Upper lobe of right lung (tissue), 1 donor: Measurements from ENCODE around the gene PRR5L. TPM values are rescaled to one million over a fixed set of nuclear protein-coding genes. Genes with fewer than 3 reads are reported as not detected.

Source experiments
- ATAC-seq: fragments of 200-7000 bp; cut with Tn5 transposase; one replicate; pipeline ENCODE4 v1.9.1; 2020; ENCODE audit warnings: mild to moderate bottlenecking, moderate library complexity
- DNase-seq: peaks from one replicate; pipeline ENCODE4 v3.0.0-alpha.2; 2020
- H3K27ac ChIP-seq: fragments of 200-600 bp; one replicate; pipeline ENCODE4 v1.8.0; 2022
- H3K27me3 ChIP-seq: fragments of 200-600 bp; one replicate; pipeline ENCODE4 v1.8.0; 2022; ENCODE audit warnings: mild to moderate bottlenecking
- H3K36me3 ChIP-seq: fragments of 200-600 bp; one replicate; pipeline ENCODE4 v1.8.0; 2022
- H3K4me1 ChIP-seq: fragments of 200-600 bp; one replicate; pipeline ENCODE4 v1.8.0; 2022
- H3K4me3 ChIP-seq: fragments of 200-600 bp; one replicate; pipeline ENCODE4 v1.8.0; 2022; ENCODE audit warnings: mild to moderate bottlenecking
- H3K9me3 ChIP-seq: fragments of 200-600 bp; one replicate; pipeline ENCODE4 v1.8.0; 2022
- intact Hi-C: fragments of 100-400 bp; cut with DNase I; formaldehyde crosslinking; loops from one replicate; pipeline ENCODE4 v1.11.0; 2022
- total RNA-seq: library from RNA; stranded (reverse); fragmentation: NEBNext Ultra II Directional; extraction: Animal tissue kit (Norgen Biotek cat#: 25700); gene quantifications from one replicate; pipeline ENCODE4 v1.2.1, GENCODE V29; 2021
- TF ChIP-seq, protein P1 (sequence below): fragments of 200-600 bp; IDR thresholded peaks from one replicate; pipeline ENCODE4 v1.8.0; 2022; ENCODE audit warnings: antibody characterized with exemption
- donor health status: DM: no; HTN: yes; CAD: no; lungs with severe emphysema.

The PRR5L gene
- total RNA-seq, 1 donor from 2014 or later = 24.5 TPM

DNA sequence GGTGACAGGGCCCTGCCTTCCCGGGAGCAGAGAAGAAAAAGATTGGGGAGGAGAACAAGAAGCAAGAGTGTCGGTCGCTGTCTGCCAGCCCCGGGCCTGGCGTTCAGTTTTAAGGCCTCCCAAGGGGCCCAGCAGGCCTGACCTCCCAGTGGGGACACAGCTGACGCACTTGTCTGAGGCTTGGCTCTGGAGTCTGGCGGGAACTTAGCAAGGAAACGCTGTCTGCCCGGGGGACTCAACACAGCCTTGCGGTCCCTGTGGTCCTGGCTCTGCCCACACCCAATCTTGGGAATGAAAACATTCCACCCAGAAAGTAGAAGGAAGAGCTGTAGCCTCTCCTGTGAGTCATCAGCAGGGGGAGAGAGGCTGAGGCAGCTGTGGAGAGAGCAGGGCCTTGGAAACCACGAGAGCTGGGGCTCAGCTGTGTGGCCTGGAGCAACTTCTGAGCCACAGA is 159.6 kb downstream of the PRR5L start:
- Histone ChIP-seq H3K27ac (peak overlapping the region; percentile 76), H3K4me1 (peaks cover 28% of the 10 kb centered on the region), H3K9me3 (no peaks in the 10 kb centered on the region), H3K36me3 (peaks cover 7% of the 10 kb centered on the region), H3K27me3 (no peaks in the 10 kb centered on the region), H3K4me3 (no peak overlapping the region)
- ATAC-seq (peak; percentile 47), DNase-seq (peak; percentile 69)
- intact Hi-C loops = no loop called here
- TF ChIP-seq, protein P1, sequence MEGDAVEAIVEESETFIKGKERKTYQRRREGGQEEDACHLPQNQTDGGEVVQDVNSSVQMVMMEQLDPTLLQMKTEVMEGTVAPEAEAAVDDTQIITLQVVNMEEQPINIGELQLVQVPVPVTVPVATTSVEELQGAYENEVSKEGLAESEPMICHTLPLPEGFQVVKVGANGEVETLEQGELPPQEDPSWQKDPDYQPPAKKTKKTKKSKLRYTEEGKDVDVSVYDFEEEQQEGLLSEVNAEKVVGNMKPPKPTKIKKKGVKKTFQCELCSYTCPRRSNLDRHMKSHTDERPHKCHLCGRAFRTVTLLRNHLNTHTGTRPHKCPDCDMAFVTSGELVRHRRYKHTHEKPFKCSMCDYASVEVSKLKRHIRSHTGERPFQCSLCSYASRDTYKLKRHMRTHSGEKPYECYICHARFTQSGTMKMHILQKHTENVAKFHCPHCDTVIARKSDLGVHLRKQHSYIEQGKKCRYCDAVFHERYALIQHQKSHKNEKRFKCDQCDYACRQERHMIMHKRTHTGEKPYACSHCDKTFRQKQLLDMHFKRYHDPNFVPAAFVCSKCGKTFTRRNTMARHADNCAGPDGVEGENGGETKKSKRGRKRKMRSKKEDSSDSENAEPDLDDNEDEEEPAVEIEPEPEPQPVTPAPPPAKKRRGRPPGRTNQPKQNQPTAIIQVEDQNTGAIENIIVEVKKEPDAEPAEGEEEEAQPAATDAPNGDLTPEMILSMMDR = no peak

- Histone ChIP-seq H3K4me3 (no peak overlapping the region), H3K36me3 (peaks cover 5% of the 10 kb centered on the region), H3K27ac (peak overlapping the region; percentile 76), H3K27me3 (no peaks in the 10 kb centered on the region), H3K4me1 (peaks cover 24% of the 10 kb centered on the region), H3K9me3 (no peaks in the 10 kb centered on the region)
- ATAC-seq (no peak), DNase-seq (no peak)
- intact Hi-C loops = no loop called here
- TF ChIP-seq, protein P1 = no peak
Measured at GRCh38 chr11:36456156-36456555, 160.1 kb downstream of the PRR5L start.

GRCh38 chr11:36458129-36458915 is 162.2 kb downstream of the PRR5L start:
- Histone ChIP-seq H3K4me1 (peaks cover 20% of the 10 kb centered on the region), H3K9me3 (no peaks in the 10 kb centered on the region), H3K36me3 (peaks cover 7% of the 10 kb centered on the region), H3K27me3 (no peaks in the 10 kb centered on the region), H3K4me3 (no peak overlapping the region), H3K27ac (no peak overlapping the region)
- intact Hi-C loops = no loop called here
- DNase-seq = no peak
- peak; percentile 83 for ATAC-seq
- TF ChIP-seq, protein P1 = no peak

GRCh38 chr11:36459046-36459445 is 163.0 kb downstream of the PRR5L start:
- intact Hi-C loops = no loop called here
- no peak overlapping the region for H3K27ac ChIP-seq

DNA sequence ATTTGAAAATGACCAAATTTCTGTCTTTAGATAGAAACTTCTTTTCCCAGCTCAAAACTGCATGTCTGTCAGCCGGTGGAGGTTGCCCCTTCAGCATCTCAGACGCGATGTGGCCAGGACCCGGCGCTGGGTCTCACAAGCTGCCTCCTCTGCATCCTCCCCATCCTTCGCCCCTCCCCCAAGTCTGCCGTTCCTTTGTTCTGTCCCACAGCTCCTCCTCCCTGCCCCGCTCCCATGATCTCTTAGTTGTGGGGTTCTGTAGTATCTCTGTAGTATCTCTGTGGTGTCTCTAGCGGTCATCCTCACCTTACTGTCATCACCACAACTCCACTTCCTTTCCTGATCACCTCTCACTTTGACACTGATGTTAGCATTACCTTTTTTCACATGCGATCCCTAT is 164.1 kb downstream of the PRR5L start:
- Histone ChIP-seq H3K36me3 (peaks cover 7% of the 10 kb centered on the region), H3K4me1 (peaks cover 13% of the 10 kb centered on the region), H3K4me3 (no peak overlapping the region), H3K27me3 (no peaks in the 10 kb centered on the region), H3K9me3 (no peaks in the 10 kb centered on the region), H3K27ac (no peak overlapping the region)
- TF ChIP-seq, protein P1 = no peak
- intact Hi-C loops = no loop called here
- ATAC-seq = no peak
- no peak for DNase-seq

More at GRCh38 chr11:36459046-36459445, 163.0 kb downstream of the PRR5L start:
- Histone ChIP-seq H3K4me1 (peaks cover 17% of the 10 kb centered on the region), H3K36me3 (peaks cover 7% of the 10 kb centered on the region), H3K27me3 (no peaks in the 10 kb centered on the region), H3K4me3 (no peak overlapping the region), H3K9me3 (no peaks in the 10 kb centered on the region)
- no peak for ATAC-seq
- TF ChIP-seq, protein P1 = no peak
- DNase-seq = no peak
